GM12892 (cell line): ENCODE measurements around the gene STK39.

Experiments
- POLR2A ChIP-seq: IDR thresholded peaks from 2 replicates; pipeline ENCODE4 v1.6.1; 2011; ENCODE audit warnings: low read depth, low read length, control low read depth
- POLR2AphosphoS5 ChIP-seq: IDR thresholded peaks from 2 replicates; pipeline ENCODE4 v1.6.1; 2011; ENCODE audit warnings: low read depth, low read length, control low read depth
- TAF1 ChIP-seq: IDR thresholded peaks from 2 replicates; pipeline ENCODE4 v1.6.1; 2011; ENCODE audit warnings: low read depth, mild to moderate bottlenecking, control low read depth, low read length, borderline replicate concordance

- TF ChIP-seq POLR2AphosphoS5: no peak
- no peak for TF ChIP-seq TAF1
- no peak for TF ChIP-seq POLR2A
Observed at GRCh38 chr2:167945660-167946368, 301.6 kb downstream of the STK39 start.
